Fibroblast of skin of back (primary cell): ENCODE measurements around the gene ZSCAN20. TPM values are rescaled to one million over a fixed set of nuclear protein-coding genes. Genes with fewer than 3 reads are reported as not detected.

Experiments
- DNase-seq: peaks from one replicate; pipeline ENCODE4 v3.0.0-alpha.2; 2013
- polyA plus RNA-seq, 2 experiments: library from polyadenylated mRNA; unstranded; fragments of 120-200 nt; gene quantifications; one replicate each; pipeline ENCODE4 v1.2.1, GENCODE V29; 2013; ENCODE audit not compliant: insufficient read length in 2 of 2

ZSCAN20 gene
- polyA plus RNA-seq (2013, experiment 1 of 2; ENCODE audit: insufficient read length), result 2.3 TPM
- 2.4 TPM for polyA plus RNA-seq (2013, experiment 2 of 2; ENCODE audit: insufficient read length)

DNA sequence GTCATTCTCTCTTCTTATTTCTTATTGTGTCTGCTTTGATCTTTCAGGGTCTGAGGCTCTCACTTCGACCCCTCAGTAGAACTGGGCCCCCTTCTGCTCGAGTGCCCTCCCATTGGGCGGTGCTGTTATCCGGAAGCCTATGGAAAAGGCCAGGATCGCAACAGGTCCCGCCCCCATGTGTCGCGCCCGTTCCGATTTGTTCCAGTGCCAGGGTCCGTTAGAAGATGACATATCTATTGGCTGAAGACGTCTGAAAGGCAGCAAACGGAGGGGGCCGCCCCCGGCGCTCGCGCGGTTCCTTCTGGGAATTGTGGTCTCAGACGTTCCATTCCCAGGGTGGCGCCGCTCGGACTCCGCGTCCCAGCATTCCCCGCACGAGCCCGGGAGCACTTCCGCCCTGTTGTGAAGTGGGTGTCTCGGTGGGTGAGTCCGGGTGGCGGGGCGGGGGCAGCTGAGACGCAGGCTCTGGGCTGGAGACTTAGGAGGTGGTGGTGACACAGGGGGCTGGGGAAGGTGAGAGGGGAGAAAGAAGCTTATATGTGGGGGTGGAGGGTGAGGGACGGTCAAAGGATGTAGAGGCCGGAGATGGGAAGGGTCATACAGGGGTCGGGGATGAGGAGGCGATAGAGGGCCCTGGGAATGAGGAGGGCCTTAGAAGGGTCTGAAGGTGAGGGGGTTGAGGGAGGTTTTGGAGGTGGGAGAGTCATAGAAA is at the start of gene ZSCAN20:
Gene ZSCAN20, plus strand, starts transcription at position 377 of the 712 bp plus-strand sequence. CDS start 6,644 bp downstream, outside the sequence.
- DNase-seq, result peak; percentile 99

DNA sequence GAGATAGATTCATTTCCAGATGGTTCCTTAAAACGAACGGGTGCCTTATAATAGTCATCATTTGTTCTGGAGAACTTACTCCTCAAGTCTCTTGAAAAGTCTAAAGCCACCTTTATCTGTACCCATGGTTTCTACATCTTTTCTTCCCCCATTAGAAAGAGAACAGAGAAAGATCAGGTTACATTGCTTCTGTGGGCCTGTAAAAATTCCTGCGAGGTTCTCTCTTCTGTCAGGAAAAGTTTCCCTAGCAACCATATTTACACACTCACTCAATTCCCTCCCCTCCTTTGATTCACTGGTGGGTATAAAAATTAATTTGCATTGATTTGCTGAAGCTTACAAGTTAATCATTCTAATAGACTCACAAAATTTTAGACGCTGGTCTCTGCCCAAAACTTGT is 48.2 kb upstream of the ZSCAN20 start:
- peak; percentile 53 for DNase-seq

GRCh38 chr1:33424610-33425009 is 47.8 kb upstream of the ZSCAN20 start:
- peak; percentile 56 for DNase-seq

DNA sequence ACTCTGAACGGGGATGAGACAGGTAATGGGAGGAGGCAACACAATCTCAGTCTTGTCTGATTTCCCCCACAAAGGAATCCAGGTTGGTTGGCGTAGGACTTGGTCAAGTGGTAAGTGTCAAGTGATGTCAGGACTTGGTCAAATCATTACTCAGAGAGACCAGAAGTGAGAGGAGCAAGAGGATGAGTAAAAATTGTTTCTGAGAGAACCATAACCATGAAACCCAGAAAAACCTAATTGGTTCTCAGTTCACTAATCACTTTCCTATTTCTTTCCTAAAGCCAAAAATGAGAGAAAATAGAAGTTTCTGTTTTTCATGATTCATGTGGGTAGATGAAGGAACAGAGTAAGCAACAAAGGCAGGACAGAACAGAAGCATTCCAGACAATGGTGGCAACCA is 46.5 kb upstream of the ZSCAN20 start:
- no peak for DNase-seq

DNA sequence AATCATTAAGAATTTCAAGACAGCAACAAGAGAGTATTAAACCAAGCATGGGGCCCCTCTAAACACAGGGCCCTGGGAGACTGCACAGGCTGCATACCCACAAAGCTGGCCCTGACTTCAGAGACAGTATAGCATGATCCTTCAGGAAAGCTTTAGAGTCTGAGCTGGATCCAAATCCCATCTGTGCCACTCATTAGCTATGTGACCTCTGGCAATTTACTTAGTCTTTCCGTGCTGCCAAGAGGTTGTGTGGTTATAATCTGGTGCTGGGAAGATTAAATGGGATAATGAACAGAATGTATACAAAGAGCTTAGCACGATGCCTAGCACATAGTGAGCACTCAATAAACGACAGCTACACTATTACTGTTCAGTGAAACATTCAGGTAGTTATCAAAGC is 45.5 kb upstream of the ZSCAN20 start:
- DNase-seq, result no peak

DNA sequence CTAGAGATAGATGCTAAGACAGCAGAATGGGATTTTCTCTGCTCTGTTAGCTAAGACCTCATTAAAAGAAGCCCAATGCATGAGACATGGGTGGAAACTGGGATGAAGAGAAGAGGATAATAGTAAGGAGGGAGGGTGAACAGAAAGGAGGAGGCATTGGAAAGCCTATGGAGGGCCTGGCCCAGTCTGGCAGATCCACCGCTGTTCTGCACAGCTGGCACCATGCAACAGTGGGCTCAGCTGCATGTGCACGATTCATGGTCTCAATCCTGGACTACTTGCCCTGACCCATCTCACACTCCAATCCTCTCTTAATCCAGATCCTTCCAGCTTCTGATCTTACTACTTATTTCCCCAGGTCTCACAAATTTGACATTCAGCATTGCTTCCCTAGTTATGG is 43.8 kb upstream of the ZSCAN20 start:
- no peak for DNase-seq

- DNase-seq, result no peak
These were observed 43.1 kb upstream of the ZSCAN20 start for GRCh38 chr1:33429332-33429731.

- DNase-seq, result peak; percentile 25
These were observed 42.4 kb upstream of the ZSCAN20 start for GRCh38 chr1:33429856-33430691.

DNA sequence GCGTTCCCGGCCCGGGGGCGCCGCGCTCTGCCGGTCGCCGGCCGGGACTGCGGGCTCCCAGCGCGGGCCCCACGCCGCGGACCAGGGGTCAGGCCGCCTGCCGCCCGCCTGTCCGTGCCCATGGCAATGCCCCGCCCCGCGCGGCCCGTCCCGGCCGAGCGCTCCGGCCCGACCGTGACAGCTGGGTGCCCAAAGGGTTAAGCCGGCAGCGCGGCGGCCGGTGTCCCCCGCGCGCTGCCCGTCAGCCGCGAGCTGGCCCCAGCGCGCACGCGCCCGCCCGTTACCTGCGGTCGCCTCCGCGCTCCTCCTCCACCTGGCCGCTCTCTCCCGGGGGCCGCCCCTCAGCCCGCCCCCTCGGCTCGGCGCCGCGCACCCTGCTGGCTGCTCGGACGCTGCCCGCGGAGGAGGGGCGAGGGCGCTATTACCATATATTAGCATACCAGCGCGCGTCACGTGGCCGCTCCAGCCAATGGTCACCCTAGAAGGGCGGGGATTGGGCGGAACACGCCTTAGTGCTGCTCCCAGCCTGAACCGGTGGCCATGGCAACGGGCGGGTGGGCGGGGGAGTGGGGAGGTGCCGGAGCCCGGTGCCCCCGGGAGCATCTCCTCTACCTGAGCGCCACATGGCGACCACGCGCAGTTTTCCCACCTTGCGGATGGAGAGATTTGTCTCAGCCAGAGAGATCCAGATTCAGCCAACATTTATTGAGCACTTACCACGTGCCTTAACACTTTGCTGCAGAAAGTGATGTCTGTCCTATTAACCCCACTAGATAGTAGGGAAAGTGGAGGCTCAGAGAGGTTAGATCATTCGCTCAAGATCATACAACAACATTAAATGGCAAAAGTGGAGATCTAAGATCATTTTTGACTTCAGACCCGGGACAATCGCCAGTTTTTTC is 41.5 kb upstream of the ZSCAN20 start, which contains the start of gene PHC2:
Gene PHC2, minus strand, starts transcription at position 404 of the 902 bp plus-strand sequence. CDS start 55,556 bp downstream, outside the sequence.
- DNase-seq, result peak; percentile 96

DNA sequence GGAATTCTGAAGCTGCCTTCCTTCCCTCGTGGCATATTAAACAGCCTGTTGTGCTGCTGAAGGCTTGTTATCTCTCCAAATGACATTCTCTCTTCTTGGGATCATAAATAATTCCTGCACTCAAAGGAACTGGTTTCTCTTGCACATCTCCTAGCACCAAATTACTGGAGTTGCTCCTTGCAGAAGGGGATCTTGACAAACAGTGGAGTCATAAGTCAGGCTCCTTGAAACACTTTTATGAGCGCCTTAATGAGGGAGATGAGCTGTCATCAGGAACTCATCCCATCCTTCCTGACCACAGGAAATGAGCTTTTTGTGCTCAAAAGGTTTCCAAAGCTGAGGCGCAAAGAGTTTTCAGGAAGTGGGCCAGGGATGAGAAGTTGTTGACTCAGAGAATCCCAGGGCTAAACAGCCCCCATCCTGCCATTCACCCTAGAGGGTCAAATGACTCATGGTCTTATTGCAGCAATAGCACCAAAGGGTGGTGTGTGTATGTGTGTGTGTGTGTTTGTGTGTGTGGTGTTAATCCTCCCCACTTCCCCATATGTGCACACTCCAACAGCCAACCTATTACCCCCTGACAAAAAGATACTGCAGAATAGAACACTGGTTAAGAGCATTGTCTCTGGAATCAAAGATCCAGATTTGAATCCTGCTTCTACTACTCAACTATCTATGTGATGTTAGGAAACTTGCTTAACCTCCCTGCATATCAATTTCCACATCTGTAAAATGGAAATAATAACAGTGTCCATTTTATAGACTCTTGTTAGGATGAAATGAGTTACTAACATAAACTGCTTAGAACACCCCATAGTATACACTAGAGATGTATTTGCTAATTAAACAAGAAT is 38.7 kb upstream of the ZSCAN20 start:
- DNase-seq, result peak; percentile 98

GRCh38 chr1:33434363-33434750 is 38.1 kb upstream of the ZSCAN20 start:
- no peak for DNase-seq

DNA sequence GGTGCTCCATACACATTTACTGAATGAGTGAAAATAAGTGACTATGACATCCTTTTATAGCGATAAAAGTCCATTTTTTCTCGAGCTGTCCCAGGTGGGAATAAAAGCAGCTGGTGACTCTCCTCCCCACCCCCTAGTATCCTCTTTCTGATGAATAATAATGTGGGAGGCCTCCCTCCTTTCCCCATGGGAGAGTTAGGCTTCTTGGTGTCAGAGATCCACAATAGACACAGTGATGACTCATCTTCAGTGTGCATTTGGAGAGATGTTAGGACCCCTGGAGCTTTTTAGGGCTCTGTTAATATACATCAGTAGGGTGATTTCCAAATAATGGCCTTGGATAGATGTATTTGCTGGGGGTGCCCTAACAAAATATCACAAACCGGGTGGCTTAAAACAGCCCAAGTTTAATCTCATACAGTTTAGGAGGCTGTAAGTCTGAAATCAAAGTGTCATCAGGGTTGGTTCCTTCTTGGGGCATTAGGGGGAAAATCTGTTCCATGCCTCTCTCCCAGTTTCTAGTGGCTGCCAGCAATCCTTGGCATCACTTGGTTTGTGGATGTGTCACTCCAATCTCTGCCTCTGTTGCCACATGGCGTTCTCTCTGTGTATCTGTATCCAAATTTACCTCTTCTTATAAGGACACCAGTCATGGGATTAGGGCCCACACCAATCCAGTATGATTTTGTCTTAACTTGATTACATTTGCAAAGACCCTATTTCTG is 37.2 kb upstream of the ZSCAN20 start:
- DNase-seq, result peak; percentile 94

DNA sequence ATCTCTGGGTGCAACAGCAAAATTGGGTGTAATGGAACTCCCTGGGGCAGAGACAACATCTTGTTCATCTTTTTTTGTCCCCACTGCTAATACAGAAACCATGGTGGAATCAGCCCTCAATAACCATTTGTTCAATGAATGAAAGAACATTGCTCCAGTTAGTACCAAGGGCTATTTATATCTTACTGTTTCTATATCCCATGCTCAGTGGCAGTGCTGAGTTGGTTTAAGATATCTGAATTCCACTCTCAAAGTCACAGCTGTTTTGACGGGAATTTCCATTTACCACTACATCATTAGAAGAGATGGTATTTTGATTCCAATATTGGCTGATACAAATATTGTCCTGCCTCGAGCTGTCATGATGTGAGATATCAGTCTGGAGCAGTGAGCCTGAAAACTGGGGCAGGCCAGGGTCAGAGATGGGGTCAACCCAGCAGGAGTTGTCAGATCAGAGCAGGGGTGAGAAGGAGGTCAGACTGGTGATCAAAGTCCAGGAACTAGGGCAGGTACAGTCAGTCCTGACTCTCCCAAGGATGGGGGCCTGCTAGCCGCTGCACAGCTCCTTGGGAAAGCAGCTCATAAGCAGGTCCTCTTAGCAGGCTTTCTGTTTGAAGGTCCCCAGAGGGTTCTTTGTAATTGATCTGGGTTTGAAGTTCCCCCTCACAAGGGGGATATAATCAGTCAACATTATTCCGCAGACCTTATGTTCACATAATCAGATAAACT is 35.7 kb upstream of the ZSCAN20 start:
- DNase-seq, result no peak

GRCh38 chr1:33438364-33439160 is 33.9 kb upstream of the ZSCAN20 start:
- DNase-seq, result no peak

DNA sequence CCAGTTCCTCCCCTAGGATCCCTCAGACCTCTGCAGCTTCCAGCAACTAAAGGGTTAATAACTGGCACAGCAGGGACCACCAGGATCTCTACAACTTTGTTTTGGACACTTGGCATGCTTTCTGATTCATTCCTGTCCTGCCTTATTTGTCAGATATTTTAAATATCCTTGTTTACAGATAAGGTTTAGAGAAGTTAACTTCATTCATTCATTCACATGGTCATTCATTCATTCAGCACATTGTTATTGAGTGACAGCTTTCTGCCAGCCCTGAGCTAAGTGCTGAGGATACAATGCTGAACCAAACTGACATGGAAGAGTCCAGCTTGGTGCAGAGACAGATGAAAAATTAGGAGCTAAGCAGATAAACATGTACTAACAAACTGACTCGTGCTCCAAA is 32.8 kb upstream of the ZSCAN20 start:
- no peak for DNase-seq

DNA sequence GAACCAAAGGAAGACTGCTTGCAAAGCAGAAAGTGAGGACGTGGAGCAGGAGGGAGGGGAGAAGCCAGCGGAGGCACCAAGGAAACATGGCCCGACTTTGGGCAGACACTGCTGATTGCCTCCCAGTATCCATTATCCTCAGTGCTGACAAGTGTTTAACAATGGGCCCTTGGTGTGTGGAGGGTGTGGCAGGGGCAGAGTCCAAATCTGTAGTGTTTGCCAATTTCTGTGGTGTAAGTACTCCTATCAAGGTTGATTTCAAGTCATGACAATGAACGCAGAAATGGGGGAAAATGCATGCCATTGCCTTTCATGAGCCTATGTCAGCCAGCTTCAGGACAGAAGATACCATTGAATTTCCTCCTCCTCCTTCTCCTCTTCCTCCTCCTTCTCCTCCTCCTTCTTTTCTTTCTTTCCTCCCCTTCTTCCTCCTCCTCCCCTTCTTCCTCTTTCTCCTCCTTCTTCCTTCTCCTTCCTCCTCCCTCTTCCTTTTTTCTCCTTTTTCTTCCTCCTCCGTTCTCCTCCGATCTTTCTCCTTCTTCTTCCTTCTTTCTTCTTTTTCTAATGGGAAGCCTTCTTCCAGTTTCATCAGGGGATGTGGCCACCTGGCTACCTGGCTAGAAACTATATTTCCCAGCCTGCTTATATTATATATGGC is 31.2 kb upstream of the ZSCAN20 start:
- DNase-seq, result no peak

- no peak for DNase-seq
These were observed 30.3 kb upstream of the ZSCAN20 start for GRCh38 chr1:33442141-33442540.

GRCh38 chr1:33443080-33443704 is 29.3 kb upstream of the ZSCAN20 start:
- peak; percentile 60 for DNase-seq
